Gastrocnemius medialis (tissue), 4 donors: ENCODE results near the gene AFDN.

Experiments
- POLR2A ChIP-seq, 2 donors: fragments of 450-650 bp; IDR thresholded peaks; one replicate each; pipeline ENCODE4 v1.6.1; 2017; ENCODE audit warnings: antibody characterized with exemption in 2 of 2, mild to moderate bottlenecking in 2 of 2, moderate library complexity in 2 of 2
- TF ChIP-seq, protein P1 (sequence below), 5 experiments: fragments of 450-650 bp in 3 of 5; fragments of 200-600 bp in 2 of 5; sonication (generic) in 2 of 5; IDR thresholded peaks in 4 of 5; conservative IDR thresholded peaks in 1 of 5; 1 replicate in 4 of 5; 2 replicates in 1 of 5; pipeline ENCODE4 v1.5.1; 2016 to 2019; ENCODE audit warnings: antibody characterized with exemption in 5 of 5, mild to moderate bottlenecking in 3 of 5, moderate library complexity in 3 of 5

DNA sequence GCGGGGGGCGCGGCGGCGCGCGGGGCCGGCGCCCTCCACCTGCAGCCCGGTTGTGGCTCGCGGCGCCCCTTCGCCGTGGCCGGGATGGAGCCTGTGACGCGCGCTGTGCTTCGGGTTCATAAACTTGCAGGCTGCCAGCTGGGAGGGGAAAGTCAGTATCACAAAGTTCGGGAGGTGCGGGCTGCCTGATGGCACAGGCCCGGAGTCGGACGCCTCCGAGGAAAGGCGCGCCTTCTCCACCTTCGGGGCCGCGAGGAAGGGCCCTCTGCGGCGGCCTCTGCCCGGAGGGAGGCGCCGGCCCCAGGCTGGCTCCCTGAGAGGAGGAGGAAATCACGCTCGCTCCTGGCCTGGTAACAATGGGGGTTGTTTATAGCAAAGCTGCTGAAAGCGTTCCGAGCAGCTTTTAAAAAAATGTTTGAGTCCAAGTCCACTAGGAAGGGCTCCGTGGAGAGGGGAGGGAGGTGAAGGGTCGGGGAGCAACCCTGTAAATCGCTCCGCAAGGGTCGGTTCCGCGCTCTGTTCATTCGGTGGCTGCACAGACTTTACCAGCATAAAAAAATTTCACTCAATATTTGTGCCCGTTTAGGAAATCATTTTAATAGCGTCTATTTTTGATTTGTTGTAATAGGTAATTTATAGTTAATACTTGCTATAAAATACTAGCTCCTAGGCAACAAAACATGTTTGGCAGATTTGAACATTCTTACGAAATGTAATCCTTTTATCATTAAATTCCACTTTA is 1.0 kb downstream of the AFDN start:
- TF ChIP-seq POLR2A (IDR thresholded peaks at IDR 0.05) = no peak
- TF ChIP-seq, protein P1, sequence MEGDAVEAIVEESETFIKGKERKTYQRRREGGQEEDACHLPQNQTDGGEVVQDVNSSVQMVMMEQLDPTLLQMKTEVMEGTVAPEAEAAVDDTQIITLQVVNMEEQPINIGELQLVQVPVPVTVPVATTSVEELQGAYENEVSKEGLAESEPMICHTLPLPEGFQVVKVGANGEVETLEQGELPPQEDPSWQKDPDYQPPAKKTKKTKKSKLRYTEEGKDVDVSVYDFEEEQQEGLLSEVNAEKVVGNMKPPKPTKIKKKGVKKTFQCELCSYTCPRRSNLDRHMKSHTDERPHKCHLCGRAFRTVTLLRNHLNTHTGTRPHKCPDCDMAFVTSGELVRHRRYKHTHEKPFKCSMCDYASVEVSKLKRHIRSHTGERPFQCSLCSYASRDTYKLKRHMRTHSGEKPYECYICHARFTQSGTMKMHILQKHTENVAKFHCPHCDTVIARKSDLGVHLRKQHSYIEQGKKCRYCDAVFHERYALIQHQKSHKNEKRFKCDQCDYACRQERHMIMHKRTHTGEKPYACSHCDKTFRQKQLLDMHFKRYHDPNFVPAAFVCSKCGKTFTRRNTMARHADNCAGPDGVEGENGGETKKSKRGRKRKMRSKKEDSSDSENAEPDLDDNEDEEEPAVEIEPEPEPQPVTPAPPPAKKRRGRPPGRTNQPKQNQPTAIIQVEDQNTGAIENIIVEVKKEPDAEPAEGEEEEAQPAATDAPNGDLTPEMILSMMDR (IDR thresholded peaks at IDR 0.05 in 4 of 5, conservative IDR thresholded peaks at IDR 0.05 in 1 of 5) = no peak
